ENCODE measurements around the gene P2RY13.

P2RY13 gene

GRCh38 chr3:151281671-151282324 is 47.6 kb downstream of the P2RY13 start:
- Histone ChIP-seq H2AFZ (ENCODE audit: low read length) (no peak overlapping the region), H4K20me1 (ENCODE audit: insufficient read depth, low read length, poor library complexity, severe bottlenecking) (no peaks in the 10 kb centered on the region), H3F3A (ENCODE audit: low read depth) (no peaks in the 10 kb centered on the region), H3K27me3 (ENCODE audit: insufficient read depth, low read length, poor library complexity, severe bottlenecking) (no peaks in the 10 kb centered on the region), H3K79me2 (ENCODE audit: insufficient read depth, low read length) (no peaks in the 10 kb centered on the region), H3K36me3 (ENCODE audit: insufficient read depth, low read length) (peaks cover 14% of the 10 kb centered on the region; the same call in 1 of the 2 replicates), H3K9ac (ENCODE audit: low read depth, low read length, poor library complexity, severe bottlenecking) (no peak overlapping the region), H3K9me3 (ENCODE audit: insufficient read depth, low read depth, low read length) (no peaks in the 10 kb centered on the region), H3K4me3 (ENCODE audit: low read length, poor library complexity, severe bottlenecking) (no peak overlapping the region), H3K4me2 (ENCODE audit: low read depth, low read length, poor library complexity, severe bottlenecking) (no peak overlapping the region), H3K9me2 (replicated peaks; ENCODE audit: low read depth, low read length) (no peaks in the 10 kb centered on the region), H3K4me1 (ENCODE audit: insufficient read depth, low read length, poor library complexity, severe bottlenecking) (peaks cover 32% of the 10 kb centered on the region)
- TF ChIP-seq CTCF (conservative IDR thresholded peaks at IDR 0.05; ENCODE audit: low read length) (no peak), EZH2phosphoT487 (IDR thresholded peaks at IDR 0.05; ENCODE audit: borderline replicate concordance) (no peak)

GRCh38 chr3:151278230-151278629 is 51.1 kb downstream of the P2RY13 start, which contains the start of gene P2RY14:
TSS of gene P2RY14 (minus strand) at chr3:151278542. CDS start at chr3:151214316, 64,226 bp downstream.
- H3K9ac ChIP-seq (ENCODE audit: low read depth, low read length, poor library complexity, severe bottlenecking): no peak within 1 kb of the TSS
- no peak within 1 kb of the TSS for H2AFZ ChIP-seq (ENCODE audit: low read length)
- H3F3A ChIP-seq (ENCODE audit: low read depth): no peaks in the 10 kb centered on the region
- TF ChIP-seq EZH2phosphoT487 (IDR thresholded peaks at IDR 0.05; ENCODE audit: borderline replicate concordance): no peak
- no peak for TF ChIP-seq CTCF (conservative IDR thresholded peaks at IDR 0.05; ENCODE audit: low read length)
- peaks cover 52% of the 10 kb centered on the region for H3K4me1 ChIP-seq (ENCODE audit: insufficient read depth, low read length, poor library complexity, severe bottlenecking)
- peaks cover 14% of the 10 kb centered on the region; the same call in 1 of the 2 replicates for H3K36me3 ChIP-seq (ENCODE audit: insufficient read depth, low read length)
- H3K9me2 ChIP-seq (replicated peaks; ENCODE audit: low read depth, low read length): no peaks in the 10 kb centered on the region
- H4K20me1 ChIP-seq (ENCODE audit: insufficient read depth, low read length, poor library complexity, severe bottlenecking): no peaks in the 10 kb centered on the region
- H3K79me2 ChIP-seq (ENCODE audit: insufficient read depth, low read length): no peaks in the 10 kb centered on the region
- H3K9me3 ChIP-seq (ENCODE audit: insufficient read depth, low read depth, low read length): no peaks in the 10 kb centered on the region
- peak within 1 kb of the TSS; percentile 30 for H3K4me3 ChIP-seq (ENCODE audit: low read length, poor library complexity, severe bottlenecking)
- peak within 1 kb of the TSS; percentile 49 for H3K4me2 ChIP-seq (ENCODE audit: low read depth, low read length, poor library complexity, severe bottlenecking)
- H3K27me3 ChIP-seq (ENCODE audit: insufficient read depth, low read length, poor library complexity, severe bottlenecking): no peaks in the 10 kb centered on the region

- Histone ChIP-seq H2AFZ (ENCODE audit: low read length) (no peak overlapping the region), H3K27me3 (ENCODE audit: insufficient read depth, low read length, poor library complexity, severe bottlenecking) (no peaks in the 10 kb centered on the region), H3K9ac (ENCODE audit: low read depth, low read length, poor library complexity, severe bottlenecking) (no peak overlapping the region), H3K9me3 (ENCODE audit: insufficient read depth, low read depth, low read length) (no peaks in the 10 kb centered on the region), H3K79me2 (ENCODE audit: insufficient read depth, low read length) (no peaks in the 10 kb centered on the region), H3K4me2 (ENCODE audit: low read depth, low read length, poor library complexity, severe bottlenecking) (no peak overlapping the region), H3K36me3 (ENCODE audit: insufficient read depth, low read length) (peaks cover 14% of the 10 kb centered on the region; the same call in 1 of the 2 replicates), H3K4me3 (ENCODE audit: low read length, poor library complexity, severe bottlenecking) (no peak overlapping the region), H3K4me1 (ENCODE audit: insufficient read depth, low read length, poor library complexity, severe bottlenecking) (peaks cover 52% of the 10 kb centered on the region), H3K9me2 (replicated peaks; ENCODE audit: low read depth, low read length) (no peaks in the 10 kb centered on the region), H3F3A (ENCODE audit: low read depth) (no peaks in the 10 kb centered on the region), H4K20me1 (ENCODE audit: insufficient read depth, low read length, poor library complexity, severe bottlenecking) (no peaks in the 10 kb centered on the region)
- TF ChIP-seq EZH2phosphoT487 (IDR thresholded peaks at IDR 0.05; ENCODE audit: borderline replicate concordance): no peak
- TF ChIP-seq CTCF (conservative IDR thresholded peaks at IDR 0.05; ENCODE audit: low read length): no peak
Observed at GRCh38 chr3:151276687-151277042, 52.7 kb downstream of the P2RY13 start.
